Uterus (tissue), 2 donors: ENCODE data around the gene LYSMD3.

Experiments used
- CTCF ChIP-seq, 4 experiments: fragments of 200-600 bp in 2 of 4; fragments of 450-650 bp in 2 of 4; sonication (generic) in 2 of 4; IDR thresholded peaks; one replicate each; pipeline ENCODE4 v1.5.1; 2016 to 2019; ENCODE audit warnings: antibody characterized with exemption in 4 of 4, mild to moderate bottlenecking in 2 of 4, moderate library complexity in 1 of 4
- POLR2A ChIP-seq, 2 donors: fragments of 450-650 bp; IDR thresholded peaks; one replicate each; pipeline ENCODE4 v1.6.1; 2016; ENCODE audit warnings: antibody characterized with exemption in 2 of 2, mild to moderate bottlenecking in 1 of 2, moderate library complexity in 1 of 2

DNA sequence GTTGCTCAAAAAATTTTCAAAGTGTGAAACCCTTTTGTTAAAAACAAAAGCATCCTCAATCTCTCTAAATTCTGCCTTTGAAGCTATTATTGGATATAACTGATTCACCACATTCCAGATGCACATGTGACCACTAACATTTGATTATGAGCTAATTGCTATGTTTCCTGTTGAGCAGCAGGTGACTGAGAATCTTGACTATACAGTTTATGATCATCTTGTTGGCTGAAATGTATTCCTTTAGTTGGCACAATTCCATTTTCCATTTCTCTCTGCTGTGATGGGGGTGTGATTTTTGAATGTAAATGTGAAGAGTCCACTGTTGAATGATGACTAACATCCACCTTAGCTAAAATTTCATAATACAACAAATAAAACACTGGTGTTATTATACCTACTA lies 10.7 kb downstream of the LYSMD3 start:
- TF ChIP-seq CTCF (IDR thresholded peaks at IDR 0.05) (no peak), POLR2A (IDR thresholded peaks at IDR 0.05) (no peak)
